Astrocyte of the cerebellum (primary cell): ENCODE data around the gene GTF3C1.
A peak's percentile ranks its signal among the peaks of the same experiment; 100 is the strongest.

Experiments
- DNase-seq: peaks from one replicate; pipeline ENCODE4 v3.0.0-alpha.2; 2011; ENCODE audit warnings: low read depth
- H3K4me3 ChIP-seq: 2 replicates; pipeline ENCODE4 v1.5.1; 2011; ENCODE audit warnings: mild to moderate bottlenecking, low read depth, low read length, moderate library complexity
- CTCF ChIP-seq: IDR thresholded peaks from 2 replicates; pipeline ENCODE4 v1.5.1; 2012; ENCODE audit warnings: low read length, low read depth, moderate library complexity, mild to moderate bottlenecking; ENCODE audit errors: missing control alignments
- in situ Hi-C: cut with HindIII; loops from 2 replicates; pipeline ENCODE4 v1.10.0; 2017; ENCODE audit warnings: low sequenced_read_pairs

The GTF3C1 gene

DNA sequence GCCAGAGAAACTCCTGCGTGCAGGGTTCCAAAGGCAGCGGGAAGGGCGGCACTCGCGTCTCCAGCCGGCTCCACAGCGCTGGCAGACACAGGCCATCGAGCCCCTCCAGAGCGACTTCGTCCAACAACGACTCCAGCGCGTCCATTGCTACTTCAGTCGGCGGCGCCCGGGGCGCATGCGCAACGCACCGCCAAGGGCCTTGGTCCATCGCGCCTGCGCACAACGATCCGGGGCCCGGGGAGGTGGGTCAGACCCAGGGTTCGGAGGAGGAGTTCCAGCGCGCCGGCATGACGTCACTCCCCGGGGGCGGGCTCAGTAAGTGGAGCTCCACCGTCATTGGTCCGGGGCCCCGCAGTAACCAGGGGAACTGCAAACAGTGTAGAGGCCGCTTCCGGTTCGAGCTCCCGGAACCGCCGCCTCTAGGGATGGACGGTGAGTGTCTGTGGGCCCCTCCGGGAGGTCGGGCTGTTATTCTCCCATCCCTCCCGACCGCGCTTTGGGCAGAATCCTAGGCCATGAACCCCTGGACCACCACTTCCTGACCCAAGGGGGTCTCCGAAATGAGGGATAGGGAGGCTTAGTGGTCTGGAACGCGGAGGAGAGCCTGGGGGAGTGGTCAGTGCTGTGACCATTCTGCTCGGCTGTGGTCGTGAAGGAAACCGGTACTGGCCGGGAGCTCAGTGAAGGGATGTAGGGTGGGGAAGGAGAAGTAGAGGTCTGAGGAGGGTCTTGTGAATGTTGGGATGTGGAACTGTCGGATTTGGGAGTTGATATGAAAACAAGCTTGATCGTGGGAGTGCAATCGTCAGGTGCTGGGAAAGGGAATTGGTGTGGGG lies at the start of gene GTF3C1, which contains the start of gene KATNIP:
Gene GTF3C1, minus strand, starts transcription at position 168 of the 836 bp plus-strand sequence. Its CDS starts 23 bp downstream, at position 145.
Gene KATNIP, plus strand, starts transcription at position 399 of the 836 bp plus-strand sequence. Its CDS starts 27 bp downstream, at position 426.
- in situ Hi-C loops = no loop called here
- peak within 1 kb of the TSS; percentile 100 for H3K4me3 ChIP-seq

GRCh38 chr16:27598931-27599565 lies 49.3 kb upstream of the GTF3C1 start:
- no peak for DNase-seq
- no peak for TF ChIP-seq CTCF
- in situ Hi-C loops = no loop called here
- H3K4me3 ChIP-seq = no peak overlapping the region

More for the DNA sequence above, at the start of gene GTF3C1, which contains the start of gene KATNIP:
- peak; percentile 95 for DNase-seq
- TF ChIP-seq CTCF = no peak

GRCh38 chr16:27598220-27598619 lies 48.5 kb upstream of the GTF3C1 start:
- in situ Hi-C loops = no loop called here
- no peak for DNase-seq
- no peak overlapping the region for H3K4me3 ChIP-seq
- no peak for TF ChIP-seq CTCF

DNA sequence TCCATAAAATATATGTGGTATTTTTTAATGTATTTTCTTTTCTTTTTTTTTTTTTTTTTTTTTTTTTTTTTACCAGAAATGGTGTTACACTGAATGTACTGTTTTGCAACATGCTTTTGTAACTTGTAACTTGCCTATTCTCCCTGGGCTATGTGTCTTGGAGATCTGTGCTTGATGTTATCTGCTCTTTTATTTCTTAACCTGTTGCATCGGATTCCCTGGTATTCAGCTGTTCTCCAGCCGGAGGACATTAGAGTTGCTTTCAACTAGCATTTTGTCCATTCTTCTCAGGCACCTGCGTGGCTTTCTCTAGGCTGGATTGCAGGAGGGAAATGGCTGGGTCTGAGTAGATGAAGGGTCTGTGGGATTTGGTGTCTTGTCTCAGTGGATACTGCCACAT lies 47.6 kb upstream of the GTF3C1 start:
- no peak for DNase-seq
- in situ Hi-C loops = no loop called here
- no peak overlapping the region for H3K4me3 ChIP-seq
- no peak for TF ChIP-seq CTCF

DNA sequence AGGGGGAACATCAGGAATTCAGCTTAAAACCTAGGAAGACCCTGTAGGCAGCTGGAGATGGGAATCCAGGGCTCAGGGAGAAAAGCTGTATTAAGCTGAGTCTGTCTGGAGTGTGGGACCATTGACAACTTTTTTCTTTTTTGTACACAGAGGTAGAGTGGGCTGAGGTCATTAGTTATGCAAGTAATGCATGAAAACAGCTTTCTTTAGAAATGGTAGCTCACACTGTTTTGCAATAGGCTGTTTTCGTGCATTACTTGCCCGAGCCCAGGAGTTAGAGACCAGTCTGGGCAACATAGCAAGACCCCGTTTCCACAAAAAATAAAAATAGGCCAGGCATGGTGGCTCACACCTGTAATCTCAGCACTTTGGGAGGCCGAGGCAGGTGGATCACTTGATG lies 46.7 kb upstream of the GTF3C1 start:
- no peak for DNase-seq
- no peak overlapping the region for H3K4me3 ChIP-seq
- in situ Hi-C loops = no loop called here
- TF ChIP-seq CTCF = no peak

DNA sequence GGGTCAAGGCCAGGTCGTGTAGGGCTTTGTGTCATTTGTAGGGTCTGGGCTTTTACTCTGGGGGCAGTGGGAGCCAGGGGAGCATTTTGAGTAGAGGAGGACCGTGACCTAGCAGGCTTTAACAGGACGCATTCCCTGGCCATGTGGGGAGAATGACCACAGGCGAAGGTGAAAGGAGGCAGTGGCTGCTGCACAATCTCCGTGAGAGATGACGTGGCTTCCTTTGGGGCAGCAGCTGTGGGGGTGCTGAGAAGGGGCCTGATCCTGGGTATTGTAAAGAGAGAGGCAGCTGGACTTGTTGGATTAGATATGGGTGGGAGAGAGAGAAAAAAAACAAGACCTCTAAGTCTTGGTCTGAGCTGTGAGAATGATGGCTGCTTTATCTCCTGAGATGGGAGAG lies 46.3 kb upstream of the GTF3C1 start:
- in situ Hi-C loops = no loop called here
- no peak for DNase-seq
- no peak overlapping the region for H3K4me3 ChIP-seq
- TF ChIP-seq CTCF = no peak
